PFSK-1 (cell line): Measurements from ENCODE around the gene HTR5A.

Experiments
- POLR2AphosphoS5 ChIP-seq: IDR thresholded peaks from 2 replicates; pipeline ENCODE4 v1.6.1; 2012; ENCODE audit warnings: low read depth, mild to moderate bottlenecking, control low read depth, low read length, moderate library complexity
- TAF1 ChIP-seq: IDR thresholded peaks from 2 replicates; pipeline ENCODE4 v1.6.1; 2012; ENCODE audit warnings: low read length, control low read depth, borderline replicate concordance; ENCODE audit not compliant: insufficient read depth
- TF ChIP-seq, protein P1 (sequence below), 2 experiments: IDR thresholded peaks; 2 replicates each; pipeline versions ENCODE4 v1.6.1 to v1.8.0; 2011 to 2012; ENCODE audit warnings: low read depth in 2 of 2, low read length in 2 of 2, control low read depth in 1 of 2, inconsistent platforms in 1 of 2, mild to moderate bottlenecking in 1 of 2, moderate library complexity in 1 of 2; ENCODE audit not compliant: insufficient read depth in 1 of 2

DNA sequence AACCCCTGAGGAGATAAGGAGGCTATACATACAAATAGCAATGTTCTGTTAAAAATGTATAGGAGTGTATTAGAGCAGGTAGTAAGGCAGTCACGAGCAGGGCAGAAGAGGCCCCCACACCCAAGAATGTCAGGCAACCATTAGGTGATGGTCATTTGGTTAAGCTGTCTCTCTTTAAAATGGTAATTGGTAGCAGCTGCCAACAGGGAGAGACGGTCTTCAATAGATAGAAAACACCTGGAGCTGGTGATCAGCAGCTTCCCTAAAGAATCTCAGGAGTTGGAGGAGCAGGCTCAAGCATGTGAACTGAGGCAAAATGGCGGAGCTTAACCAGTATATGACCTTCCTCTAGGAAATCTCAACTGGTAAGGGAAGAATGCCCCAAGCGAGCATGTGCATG lies 26.4 kb upstream of the HTR5A start:
- TF ChIP-seq POLR2AphosphoS5, result no peak
- TF ChIP-seq, protein P1, sequence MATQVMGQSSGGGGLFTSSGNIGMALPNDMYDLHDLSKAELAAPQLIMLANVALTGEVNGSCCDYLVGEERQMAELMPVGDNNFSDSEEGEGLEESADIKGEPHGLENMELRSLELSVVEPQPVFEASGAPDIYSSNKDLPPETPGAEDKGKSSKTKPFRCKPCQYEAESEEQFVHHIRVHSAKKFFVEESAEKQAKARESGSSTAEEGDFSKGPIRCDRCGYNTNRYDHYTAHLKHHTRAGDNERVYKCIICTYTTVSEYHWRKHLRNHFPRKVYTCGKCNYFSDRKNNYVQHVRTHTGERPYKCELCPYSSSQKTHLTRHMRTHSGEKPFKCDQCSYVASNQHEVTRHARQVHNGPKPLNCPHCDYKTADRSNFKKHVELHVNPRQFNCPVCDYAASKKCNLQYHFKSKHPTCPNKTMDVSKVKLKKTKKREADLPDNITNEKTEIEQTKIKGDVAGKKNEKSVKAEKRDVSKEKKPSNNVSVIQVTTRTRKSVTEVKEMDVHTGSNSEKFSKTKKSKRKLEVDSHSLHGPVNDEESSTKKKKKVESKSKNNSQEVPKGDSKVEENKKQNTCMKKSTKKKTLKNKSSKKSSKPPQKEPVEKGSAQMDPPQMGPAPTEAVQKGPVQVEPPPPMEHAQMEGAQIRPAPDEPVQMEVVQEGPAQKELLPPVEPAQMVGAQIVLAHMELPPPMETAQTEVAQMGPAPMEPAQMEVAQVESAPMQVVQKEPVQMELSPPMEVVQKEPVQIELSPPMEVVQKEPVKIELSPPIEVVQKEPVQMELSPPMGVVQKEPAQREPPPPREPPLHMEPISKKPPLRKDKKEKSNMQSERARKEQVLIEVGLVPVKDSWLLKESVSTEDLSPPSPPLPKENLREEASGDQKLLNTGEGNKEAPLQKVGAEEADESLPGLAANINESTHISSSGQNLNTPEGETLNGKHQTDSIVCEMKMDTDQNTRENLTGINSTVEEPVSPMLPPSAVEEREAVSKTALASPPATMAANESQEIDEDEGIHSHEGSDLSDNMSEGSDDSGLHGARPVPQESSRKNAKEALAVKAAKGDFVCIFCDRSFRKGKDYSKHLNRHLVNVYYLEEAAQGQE (IDR thresholded peaks at IDR 0.05; ENCODE audit: insufficient read depth in 1 of 2, low read depth in 2 of 2, low read length in 2 of 2), result no peak
- no peak for TF ChIP-seq TAF1
